ENCODE data around the gene AUTS2.

AUTS2 gene

DNA sequence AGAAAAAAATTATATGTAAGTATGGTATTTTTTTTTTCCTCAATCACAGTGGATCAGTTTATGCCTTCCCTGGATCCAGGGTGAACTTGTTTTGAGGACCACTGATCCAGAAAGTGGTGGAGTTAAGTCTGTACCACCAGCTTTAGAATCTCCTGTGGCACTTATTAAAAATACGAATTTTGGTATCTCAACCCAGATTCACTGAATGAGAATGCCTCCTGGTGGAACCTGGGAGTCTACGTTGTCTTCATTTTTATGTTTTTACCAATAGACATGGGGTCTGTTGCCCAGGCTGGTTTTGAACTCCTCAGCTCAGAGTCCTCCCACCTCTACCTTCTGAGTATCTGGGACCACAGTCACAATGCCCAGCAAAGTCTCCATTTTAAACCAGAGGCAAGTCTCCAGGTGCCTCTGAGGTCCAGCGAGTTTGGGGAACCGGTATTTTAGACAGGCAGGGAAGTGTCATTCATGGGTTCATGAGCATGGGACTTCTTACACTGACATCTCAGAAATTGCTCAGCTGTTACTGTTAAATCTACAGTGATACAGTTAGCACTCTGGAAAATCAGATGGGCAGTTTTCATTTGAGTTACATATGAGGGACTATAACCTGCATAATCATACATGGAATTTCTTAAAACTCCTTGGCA lies 200.9 kb downstream of the AUTS2 start:
- no peak overlapping the region for H3K4me2 ChIP-seq (ENCODE audit: low read depth, low read length, poor library complexity, severe bottlenecking)

DNA sequence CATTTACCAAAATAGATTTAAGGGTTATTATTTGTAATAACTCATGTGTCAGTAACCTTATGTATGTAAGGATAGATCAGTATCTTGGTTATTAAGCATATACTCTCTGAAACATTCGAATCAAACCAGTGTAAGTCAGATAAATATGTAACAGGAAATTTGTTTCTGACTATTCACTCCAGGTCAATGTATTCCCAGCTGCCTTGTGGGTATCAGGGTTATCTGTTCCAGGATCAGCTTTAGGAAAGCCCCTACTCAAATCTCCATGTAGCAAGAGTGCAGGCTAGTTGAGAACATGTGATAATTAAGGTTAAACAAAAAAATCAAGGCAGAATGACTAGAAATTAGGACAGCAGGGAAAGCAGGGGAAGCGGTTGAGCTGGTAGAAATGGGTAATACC lies 201.7 kb downstream of the AUTS2 start:
- TF ChIP-seq, protein P1, sequence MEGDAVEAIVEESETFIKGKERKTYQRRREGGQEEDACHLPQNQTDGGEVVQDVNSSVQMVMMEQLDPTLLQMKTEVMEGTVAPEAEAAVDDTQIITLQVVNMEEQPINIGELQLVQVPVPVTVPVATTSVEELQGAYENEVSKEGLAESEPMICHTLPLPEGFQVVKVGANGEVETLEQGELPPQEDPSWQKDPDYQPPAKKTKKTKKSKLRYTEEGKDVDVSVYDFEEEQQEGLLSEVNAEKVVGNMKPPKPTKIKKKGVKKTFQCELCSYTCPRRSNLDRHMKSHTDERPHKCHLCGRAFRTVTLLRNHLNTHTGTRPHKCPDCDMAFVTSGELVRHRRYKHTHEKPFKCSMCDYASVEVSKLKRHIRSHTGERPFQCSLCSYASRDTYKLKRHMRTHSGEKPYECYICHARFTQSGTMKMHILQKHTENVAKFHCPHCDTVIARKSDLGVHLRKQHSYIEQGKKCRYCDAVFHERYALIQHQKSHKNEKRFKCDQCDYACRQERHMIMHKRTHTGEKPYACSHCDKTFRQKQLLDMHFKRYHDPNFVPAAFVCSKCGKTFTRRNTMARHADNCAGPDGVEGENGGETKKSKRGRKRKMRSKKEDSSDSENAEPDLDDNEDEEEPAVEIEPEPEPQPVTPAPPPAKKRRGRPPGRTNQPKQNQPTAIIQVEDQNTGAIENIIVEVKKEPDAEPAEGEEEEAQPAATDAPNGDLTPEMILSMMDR (IDR thresholded peaks at IDR 0.05; ENCODE audit: insufficient read depth, low read length, poor library complexity, severe bottlenecking), result no peak
- no peak for TF ChIP-seq EZH2phosphoT487 (conservative IDR thresholded peaks at IDR 0.05; ENCODE audit: low read length)
- H3K79me2 ChIP-seq (ENCODE audit: insufficient read depth, low read length), result 0 out of 2 replicates have a peak, but pooled peaks cover 6% of the 10 kb centered on the region

More for the DNA sequence above, 200.9 kb downstream of the AUTS2 start:
- no peak overlapping the region for H3K9ac ChIP-seq (ENCODE audit: low read length)
- no peak overlapping the region for H3K4me3 ChIP-seq (ENCODE audit: insufficient read depth, low read length, poor library complexity, severe bottlenecking)
- H3K9me2 ChIP-seq (replicated peaks; ENCODE audit: insufficient read depth, low read length), result no peaks in the 10 kb centered on the region
- no peaks in the 10 kb centered on the region for H3K36me3 ChIP-seq (ENCODE audit: low read length)
- H3K79me2 ChIP-seq (ENCODE audit: insufficient read depth, low read length), result 0 out of 2 replicates have a peak, but pooled peaks cover 6% of the 10 kb centered on the region
- H3F3A ChIP-seq (ENCODE audit: insufficient read depth), result no peaks in the 10 kb centered on the region
- TF ChIP-seq, protein P1 (IDR thresholded peaks at IDR 0.05; ENCODE audit: insufficient read depth, low read length, poor library complexity, severe bottlenecking), result no peak
- TF ChIP-seq EZH2phosphoT487 (conservative IDR thresholded peaks at IDR 0.05; ENCODE audit: low read length), result no peak
- H3K27ac ChIP-seq (ENCODE audit: low read depth, low read length), result no peak overlapping the region
- no peaks in the 10 kb centered on the region for H3K27me3 ChIP-seq (ENCODE audit: low read length)
- no peak overlapping the region for H2AFZ ChIP-seq (ENCODE audit: low read depth, low read length, severe bottlenecking)
- H3K9me3 ChIP-seq (ENCODE audit: insufficient read depth, low read length), result no peaks in the 10 kb centered on the region
- peaks cover 8% of the 10 kb centered on the region; the same call in 1 of the 2 replicates for H4K20me1 ChIP-seq (ENCODE audit: low read depth, low read length)

DNA sequence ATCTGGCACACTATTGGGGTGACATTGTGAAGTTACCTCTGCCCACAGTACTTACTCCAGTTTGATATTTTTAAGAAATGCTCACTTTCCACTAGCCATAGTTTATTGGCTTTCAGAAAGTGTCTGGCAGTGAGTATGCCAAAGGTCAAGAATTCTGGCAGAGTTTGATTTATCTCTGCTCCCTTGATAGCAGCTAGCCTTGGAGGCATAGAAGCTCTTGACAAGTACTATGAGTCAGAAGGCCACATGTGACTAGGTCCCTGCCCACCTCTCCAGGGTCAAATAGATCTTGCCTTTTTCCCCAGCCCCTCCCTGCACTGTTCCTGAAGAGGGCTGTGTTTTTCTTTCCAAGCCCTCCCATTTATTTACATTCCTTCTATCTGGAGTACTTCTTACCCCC lies 202.2 kb downstream of the AUTS2 start:
- no peak overlapping the region for H3K9ac ChIP-seq (ENCODE audit: low read length)
- H3K9me2 ChIP-seq (replicated peaks; ENCODE audit: insufficient read depth, low read length), result no peaks in the 10 kb centered on the region
- TF ChIP-seq EZH2phosphoT487 (conservative IDR thresholded peaks at IDR 0.05; ENCODE audit: low read length), result no peak
- TF ChIP-seq, protein P1 (IDR thresholded peaks at IDR 0.05; ENCODE audit: insufficient read depth, low read length, poor library complexity, severe bottlenecking), result no peak
- no peaks in the 10 kb centered on the region for H3F3A ChIP-seq (ENCODE audit: insufficient read depth)
- H3K27me3 ChIP-seq (ENCODE audit: low read length), result no peaks in the 10 kb centered on the region
- peaks cover 3% of the 10 kb centered on the region; the same call in 1 of the 2 replicates for H4K20me1 ChIP-seq (ENCODE audit: low read depth, low read length)
- no peak overlapping the region for H3K27ac ChIP-seq (ENCODE audit: low read depth, low read length)
- 0 out of 2 replicates have a peak, but pooled peaks cover 6% of the 10 kb centered on the region for H3K79me2 ChIP-seq (ENCODE audit: insufficient read depth, low read length)
- no peak overlapping the region for H3K4me3 ChIP-seq (ENCODE audit: insufficient read depth, low read length, poor library complexity, severe bottlenecking)
- no peaks in the 10 kb centered on the region for H3K36me3 ChIP-seq (ENCODE audit: low read length)
- no peak overlapping the region for H3K4me2 ChIP-seq (ENCODE audit: low read depth, low read length, poor library complexity, severe bottlenecking)
- H3K9me3 ChIP-seq (ENCODE audit: insufficient read depth, low read length), result no peaks in the 10 kb centered on the region
- no peak overlapping the region for H2AFZ ChIP-seq (ENCODE audit: low read depth, low read length, severe bottlenecking)

More for the DNA sequence above, 201.7 kb downstream of the AUTS2 start:
- no peak overlapping the region for H3K4me3 ChIP-seq (ENCODE audit: insufficient read depth, low read length, poor library complexity, severe bottlenecking)
- no peak overlapping the region for H2AFZ ChIP-seq (ENCODE audit: low read depth, low read length, severe bottlenecking)
- no peaks in the 10 kb centered on the region for H3F3A ChIP-seq (ENCODE audit: insufficient read depth)
- H3K4me2 ChIP-seq (ENCODE audit: low read depth, low read length, poor library complexity, severe bottlenecking), result no peak overlapping the region
- H3K27me3 ChIP-seq (ENCODE audit: low read length), result no peaks in the 10 kb centered on the region
- no peaks in the 10 kb centered on the region for H3K9me3 ChIP-seq (ENCODE audit: insufficient read depth, low read length)
- H3K9me2 ChIP-seq (replicated peaks; ENCODE audit: insufficient read depth, low read length), result no peaks in the 10 kb centered on the region
- H3K27ac ChIP-seq (ENCODE audit: low read depth, low read length), result no peak overlapping the region
- no peak overlapping the region for H3K9ac ChIP-seq (ENCODE audit: low read length)
- no peaks in the 10 kb centered on the region for H3K36me3 ChIP-seq (ENCODE audit: low read length)
- H4K20me1 ChIP-seq (ENCODE audit: low read depth, low read length), result peaks cover 4% of the 10 kb centered on the region; the same call in 1 of the 2 replicates

All from SU-DHL-6 (cell line).